Body of pancreas (tissue), 4 donors: ENCODE results near the gene DPP8.

Experiments
- CTCF ChIP-seq, 7 experiments: fragments of 450-650 bp in 4 of 7; fragments of 200-600 bp in 3 of 7; sonication (generic) in 3 of 7; IDR thresholded peaks; one replicate each; pipeline ENCODE4 v1.5.1; 2016 to 2019; ENCODE audit warnings: antibody characterized with exemption in 7 of 7
- POLR2A ChIP-seq, 3 donors: fragments of 450-650 bp; IDR thresholded peaks; one replicate each; pipeline ENCODE4 v1.6.1; 2016; ENCODE audit warnings: antibody characterized with exemption in 3 of 3, mild to moderate bottlenecking in 2 of 3

- TF ChIP-seq CTCF (IDR thresholded peaks at IDR 0.05) (no peak), POLR2A (IDR thresholded peaks at IDR 0.05) (no peak)
These were observed 41.7 kb upstream of the DPP8 start for GRCh38 chr15:65558997-65559760.
